ENCODE results near the gene TGFBRAP1. TPM values are rescaled to one million over a fixed set of nuclear protein-coding genes. Genes with fewer than 3 reads are reported as not detected.

TGFBRAP1 gene
- total and polyA plus RNA-seq, 2 donors = 12.1 to 13.9 TPM

DNA sequence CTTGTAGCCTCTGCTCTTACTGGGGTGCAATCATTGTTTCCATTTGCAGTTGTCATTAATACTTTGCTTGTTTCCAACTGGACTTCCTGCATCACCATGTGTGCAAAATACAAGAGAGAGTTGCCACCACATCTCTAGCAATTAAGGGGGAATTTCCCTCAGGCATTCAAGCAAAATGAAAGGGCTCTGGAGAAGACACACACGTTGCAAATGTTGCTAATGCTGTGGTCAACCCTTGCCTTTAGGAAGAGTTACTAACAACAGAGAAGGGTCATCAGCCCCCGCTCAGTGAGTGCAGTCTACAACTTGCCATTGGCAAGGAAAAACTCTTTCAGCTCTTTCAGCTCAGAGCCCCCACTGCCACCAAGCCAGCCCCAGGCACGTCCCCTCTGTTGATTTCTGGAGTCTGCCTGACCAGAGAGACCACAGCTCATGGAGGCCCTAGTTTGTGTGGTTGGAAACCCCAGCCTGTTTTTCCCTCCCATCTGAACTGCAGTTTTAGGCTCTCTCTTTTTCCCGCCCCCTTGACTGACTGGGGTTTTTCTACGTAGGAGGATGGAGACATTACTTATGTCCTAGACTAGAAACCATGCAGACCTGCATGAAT, 113.8 kb downstream of the TGFBRAP1 start:
- H3K4me1 ChIP-seq (ENCODE audit: insufficient read depth) = no peaks in the 10 kb centered on the region
- 70% methylated on average over 5 of the region's 5 CpGs for WGBS

More for the DNA sequence above, 113.8 kb downstream of the TGFBRAP1 start:
- no peak overlapping the region for H3K4me3 ChIP-seq (ENCODE audit: low read depth, low read length)
- no peaks in the 10 kb centered on the region for H3K36me3 ChIP-seq (ENCODE audit: insufficient read depth)
- H3K27ac ChIP-seq (ENCODE audit: low read depth) = no peak overlapping the region
- no peak for DNase-seq (ENCODE audit: extremely low spot score)

Other genes with a start within 250 kb of the TGFBRAP1 start
- gene GPR45, start 88.0 kb downstream of the TGFBRAP1 start, total RNA-seq = not detected
- not detected for gene GPR45, start 88.0 kb downstream of the TGFBRAP1 start, polyA plus RNA-seq
- gene C2orf49, start 7.8 kb upstream of the TGFBRAP1 start, total RNA-seq = 28.0 TPM
- gene C2orf49, start 7.8 kb upstream of the TGFBRAP1 start, polyA plus RNA-seq = 16.1 TPM
- gene FHL2, start 69.3 kb upstream of the TGFBRAP1 start, total RNA-seq = 48.4 TPM
- 95.1 TPM for gene FHL2, start 69.3 kb upstream of the TGFBRAP1 start, polyA plus RNA-seq

Measured in urinary bladder (tissue), 4 donors.